ENCODE measurements around the gene KLHL30.
A peak's percentile ranks its signal among the peaks of the same experiment; 100 is the strongest.

KLHL30 gene

GRCh38 chr2:238133499-238134392, 4.7 kb upstream of the KLHL30 start:
- DNase-seq: no peak

GRCh38 chr2:238134393-238134785, 4.1 kb upstream of the KLHL30 start:
- DNase-seq: no peak

GRCh38 chr2:238135601-238136150, 2.8 kb upstream of the KLHL30 start:
- no peak for DNase-seq

GRCh38 chr2:238136820-238137537, 1.5 kb upstream of the KLHL30 start:
- DNase-seq: peak; percentile 76

- DNase-seq: no peak
Measured at GRCh38 chr2:238137885-238138284, 583 bp upstream of the KLHL30 start.

GRCh38 chr2:238139196-238140039, 950 bp downstream of the KLHL30 start:
- DNase-seq: no peak

- no peak for DNase-seq
Measured at GRCh38 chr2:238140040-238140439, 1.6 kb downstream of the KLHL30 start.

- no peak for DNase-seq
Measured at GRCh38 chr2:238140721-238141540, 2.5 kb downstream of the KLHL30 start.

- peak; percentile 37 for DNase-seq
Measured at GRCh38 chr2:238141541-238142318, 3.3 kb downstream of the KLHL30 start.

GRCh38 chr2:238142382-238143205, 4.1 kb downstream of the KLHL30 start:
- DNase-seq: no peak

- DNase-seq: peak; percentile 29
Measured at GRCh38 chr2:238143239-238143951, 4.9 kb downstream of the KLHL30 start.

GRCh38 chr2:238144262-238144661, 5.8 kb downstream of the KLHL30 start:
- no peak for DNase-seq

GRCh38 chr2:238145046-238145445, 6.6 kb downstream of the KLHL30 start:
- DNase-seq: no peak

- no peak for DNase-seq
Measured at GRCh38 chr2:238145851-238146250, 7.4 kb downstream of the KLHL30 start.

GRCh38 chr2:238146884-238147544, 8.5 kb downstream of the KLHL30 start:
- no peak for DNase-seq

- no peak for DNase-seq
Measured at GRCh38 chr2:238148981-238149380, 10.5 kb downstream of the KLHL30 start.

- no peak for DNase-seq
Measured at GRCh38 chr2:238149841-238150572, 11.5 kb downstream of the KLHL30 start.

- no peak for DNase-seq
Measured at GRCh38 chr2:238150686-238151085, 12.2 kb downstream of the KLHL30 start.

All from CD4-positive, alpha-beta T cell treated with Interleukin-15 for 1 hour (primary cell).